IMR-90 (cell line): ENCODE measurements around the gene TAF4. TPM values are rescaled to one million over a fixed set of nuclear protein-coding genes. Genes with fewer than 3 reads are reported as not detected.
A peak's percentile ranks its signal among the peaks of the same experiment; 100 is the strongest.

ENCODE experiments used
- ATAC-seq: fragments of 200-7000 bp; cut with Tn5 transposase; 2 replicates; pipeline ENCODE4 v1.9.1; 2020; ENCODE audit warnings: low read depth, mild to moderate bottlenecking, moderate library complexity
- BruUV-seq: library from RNA; stranded (reverse); fragments of 400-500 nt; replicated peaks from 2 replicates; lab custom pipeline; 2021; lab: Mats Ljungman, UMichigan
- CTCF ChIA-PET: fragments of 300-600 bp; formaldehyde crosslinking; extraction: SDS; loops from one replicate; lab custom pipeline; 2021; ENCODE audit warnings: antibody characterized with exemption; lab: Yijun Ruan, JAX
- POLR2A ChIA-PET: fragments of 300-600 bp; sonication (Branson Sonifier 250); formaldehyde crosslinking; loops from one replicate; lab custom pipeline; 2022; ENCODE audit warnings: antibody characterized with exemption; ENCODE audit not compliant: unreplicated experiment; lab: Charles Lee
- DNase-seq: peaks from one replicate; pipeline ENCODE4 v3.0.0; 2013
- H2AFZ ChIP-seq: replicated peaks from 2 replicates; pipeline ENCODE3; 2013; ENCODE audit warnings: low read length, mild to moderate bottlenecking; ENCODE audit not compliant: poor library complexity
- H2AK5ac ChIP-seq: 2 replicates; pipeline ENCODE4 v1.6.1; 2013; ENCODE audit warnings: low read depth, low read length, inconsistent platforms
- H2AK9ac ChIP-seq: replicated peaks from 2 replicates; pipeline ENCODE3; 2013; ENCODE audit warnings: mild to moderate bottlenecking, low read depth, low read length, moderate library complexity; ENCODE audit not compliant: poor library complexity
- H2BK120ac ChIP-seq: 2 replicates; pipeline ENCODE4 v1.6.1; 2013; ENCODE audit warnings: low read depth, low read length, inconsistent platforms
- H2BK15ac ChIP-seq: 3 replicates; pipeline ENCODE4 v1.6.1; 2013; ENCODE audit warnings: low read depth, low read length, inconsistent platforms
- H2BK20ac ChIP-seq: 2 replicates; pipeline ENCODE4 v1.6.1; 2013; ENCODE audit warnings: low read depth, mild to moderate bottlenecking, inconsistent platforms, low read length, moderate library complexity
- H2BK5ac ChIP-seq: 2 replicates; pipeline ENCODE4 v1.6.1; 2013; ENCODE audit warnings: mild to moderate bottlenecking, low read depth, low read length, inconsistent platforms; ENCODE audit not compliant: poor library complexity, severe bottlenecking
- H3K14ac ChIP-seq: replicated peaks from 2 replicates; pipeline ENCODE4 v1.6.1; 2013; ENCODE audit warnings: low read depth, low read length, inconsistent platforms
- H3K18ac ChIP-seq: 2 replicates; pipeline ENCODE4 v1.6.1; 2013; ENCODE audit warnings: low read depth, low read length, control low read depth
- H3K23ac ChIP-seq: 2 replicates; pipeline ENCODE4 v1.6.1; 2013; ENCODE audit warnings: low read depth, low read length, inconsistent platforms
- H3K27ac ChIP-seq: 2 replicates; pipeline ENCODE4 v1.5.1; 2013; ENCODE audit warnings: mild to moderate bottlenecking, control low read depth, low read length; ENCODE audit not compliant: insufficient read depth
- H3K27me3 ChIP-seq: 2 replicates; pipeline ENCODE4 v1.6.1; 2013; ENCODE audit warnings: low read length; ENCODE audit not compliant: control insufficient read depth, insufficient read depth
- H3K36me3 ChIP-seq: 2 replicates; pipeline ENCODE4 v1.6.1; 2013; ENCODE audit warnings: low read length, mixed read lengths; ENCODE audit not compliant: control insufficient read depth, insufficient read depth
- H3K4ac ChIP-seq: 2 replicates; pipeline ENCODE4 v1.6.1; 2013; ENCODE audit warnings: low read depth, low read length, inconsistent platforms
- H3K4me1 ChIP-seq: 2 replicates; pipeline ENCODE4 v1.6.1; 2013; ENCODE audit warnings: low read length, mixed read lengths; ENCODE audit not compliant: control insufficient read depth, insufficient read depth
- H3K4me2 ChIP-seq: 2 replicates; pipeline ENCODE4 v1.6.1; 2013; ENCODE audit warnings: low read depth, mild to moderate bottlenecking, control low read depth, low read length, moderate library complexity
- H3K4me3 ChIP-seq: 2 replicates; pipeline ENCODE4 v1.5.1; 2013; ENCODE audit warnings: low read depth, mild to moderate bottlenecking, control low read depth, low read length, moderate library complexity; ENCODE audit not compliant: insufficient read depth
- H3K56ac ChIP-seq: 2 replicates; pipeline ENCODE4 v1.6.1; 2013; ENCODE audit warnings: low read length, inconsistent platforms; ENCODE audit not compliant: insufficient read depth; ENCODE audit errors: extremely low read depth
- H3K79me1 ChIP-seq, 2 experiments: 2 replicates each; pipeline ENCODE4 v1.6.1; 2013; ENCODE audit warnings: low read length in 2 of 2, inconsistent platforms in 1 of 2, low read depth in 1 of 2
- H3K9ac ChIP-seq: 2 replicates; pipeline ENCODE4 v1.6.1; 2013; ENCODE audit warnings: low read depth, low read length, control low read depth
- H3K9me1 ChIP-seq: 2 replicates; pipeline ENCODE4 v1.6.1; 2013; ENCODE audit warnings: low read length, inconsistent platforms; ENCODE audit not compliant: insufficient read depth
- H3K9me3 ChIP-seq: 2 replicates; pipeline ENCODE4 v1.6.1; 2013; ENCODE audit warnings: low read length; ENCODE audit not compliant: control insufficient read depth, insufficient read depth
- H4K20me1 ChIP-seq: 2 replicates; pipeline ENCODE4 v1.6.1; 2013; ENCODE audit warnings: low read length, inconsistent platforms; ENCODE audit not compliant: insufficient read depth
- H4K5ac ChIP-seq: 2 replicates; pipeline ENCODE4 v1.6.1; 2013; ENCODE audit warnings: mild to moderate bottlenecking, low read depth, low read length, control low read depth
- H4K8ac ChIP-seq, 2 experiments: 2 replicates each; pipeline ENCODE4 v1.6.1; 2013; ENCODE audit warnings: low read depth in 2 of 2, low read length in 2 of 2, control low read depth in 1 of 2, inconsistent platforms in 1 of 2
- H4K91ac ChIP-seq: 2 replicates; pipeline ENCODE4 v1.6.1; 2013; ENCODE audit warnings: low read depth, low read length, inconsistent platforms; ENCODE audit not compliant: insufficient read depth
- FOS ChIP-seq: fragments of 150-350 bp; IDR thresholded peaks from 2 replicates; pipeline ENCODE4 v1.6.1; 2016; ENCODE audit warnings: low read depth, low read length
- NFE2L2 ChIP-seq: fragments of 150-350 bp; IDR thresholded peaks from 2 replicates; pipeline ENCODE4 v1.6.1; 2016; ENCODE audit warnings: low read depth, mild to moderate bottlenecking, low read length
- RAD21 ChIP-seq: IDR thresholded peaks from 2 replicates; pipeline ENCODE4 v1.6.1; 2012; ENCODE audit warnings: low read length, improper control_type of control experiment
- RFX5 ChIP-seq: IDR thresholded peaks from 2 replicates; pipeline ENCODE4 v1.8.0; 2012; ENCODE audit warnings: low read depth, mild to moderate bottlenecking, low read length, moderate library complexity
- SMC3 ChIP-seq: fragments of 150-350 bp; IDR thresholded peaks from 2 replicates; pipeline ENCODE4 v1.6.1; 2016; ENCODE audit warnings: low read depth, mild to moderate bottlenecking, antibody characterized with exemption, low read length, moderate library complexity
- WGBS, 2 experiments: methylation state at CpG; one replicate each; pipeline versions ENCODE4 v1.1.5 to v1.1.7; 2013; ENCODE audit warnings: missing lambda C conversion rate in 2 of 2; ENCODE audit not compliant: insufficient read length in 1 of 2; ENCODE audit errors: extremely low coverage in 2 of 2; 5-methylcytosine and 5-hydroxymethylcytosine counted together
- dilution Hi-C: fragments of 300-500 bp; cut with HindIII; formaldehyde crosslinking; loops from one replicate; pipeline ENCODE4 v1.14.3; 2018; ENCODE audit warnings: low sequenced_read_pairs; ENCODE audit not compliant: unreplicated experiment
- in situ Hi-C: fragments of 300-500 bp; cut with MboI; formaldehyde crosslinking; loops from 3 replicates; pipeline ENCODE4 v1.14.3; 2019; ENCODE audit warnings: low sequenced_read_pairs, inconsistent platforms, mixed read lengths
- intact Hi-C: fragments of 100-400 bp; cut with micrococcal nuclease; formaldehyde crosslinking; loops from 2 replicates; pipeline ENCODE4 v1.10.0; 2022
- polyA plus RNA-seq, 3 experiments: library from polyadenylated mRNA; depleted of rRNA; stranded (reverse); fragments of >200 nt; gene quantifications; 2 replicates each; pipeline ENCODE4 v1.2.3, GENCODE V29; 2012; ENCODE audit warnings: low replicate concordance in 1 of 3
- total RNA-seq: library from RNA; depleted of rRNA; stranded (reverse); fragments of >200 nt; gene quantifications from 2 replicates; pipeline ENCODE4 v1.2.3, GENCODE V29; 2012

TAF4 gene
- total and polyA plus RNA-seq, 2 of the 4 experiments (the other 2 are of a cell fraction), result 1.4 to 5.1 TPM

DNA sequence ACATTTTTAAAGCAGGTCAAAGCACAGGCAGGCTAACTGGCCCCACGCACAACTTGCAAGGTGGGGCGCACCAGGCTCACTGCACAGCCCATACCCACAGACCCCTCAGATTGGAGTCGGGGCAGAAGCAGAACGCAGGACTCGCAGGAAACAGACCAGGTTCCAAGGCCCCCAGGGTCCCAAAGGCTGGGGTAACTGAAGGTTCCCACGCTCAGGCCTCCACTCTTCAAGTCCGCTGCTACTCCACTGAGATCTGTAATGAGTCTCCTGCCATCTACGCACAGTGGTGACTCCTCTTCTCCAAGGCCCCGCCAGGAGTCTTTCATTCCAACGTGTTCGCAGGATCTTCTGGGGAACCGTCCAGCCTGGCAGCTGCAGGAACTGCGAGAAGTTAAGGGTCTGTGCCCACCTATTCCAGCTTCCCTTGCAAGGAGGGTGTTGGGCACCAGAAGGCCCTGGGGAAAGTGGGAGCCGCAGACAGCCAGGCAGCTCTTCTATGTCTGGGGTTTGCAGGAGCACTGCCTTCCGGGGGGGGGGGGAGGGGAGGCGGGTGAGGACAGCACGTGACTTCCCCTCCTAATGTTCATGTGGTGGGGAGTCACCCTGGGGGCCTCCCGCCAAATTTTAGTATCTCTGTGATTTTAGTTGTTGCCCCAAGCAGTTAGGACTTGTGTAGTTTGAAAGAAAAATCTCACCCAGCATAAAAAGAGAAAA, 2.0 kb upstream of the TAF4 start:
- dilution Hi-C loops (no loop called here), in situ Hi-C loops (no loop called here), intact Hi-C loops (no loop called here)
- H3K9me1 ChIP-seq, result no peaks in the 10 kb centered on the region; the same call in none of the 2 replicates
- no peak overlapping the region for H4K91ac ChIP-seq
- H3K27me3 ChIP-seq, result no peaks in the 10 kb centered on the region
- H3K56ac ChIP-seq, result no peak overlapping the region
- no peak overlapping the region for H2BK20ac ChIP-seq
- H3K4me3 ChIP-seq, result no peak overlapping the region
- WGBS, 2 experiments, result 100% methylated on average over 3 of the region's 18 CpGs; no CpG with 5 or more reads in 1 of the 2 experiments
- H4K5ac ChIP-seq, result no peak overlapping the region
- peak overlapping the region; percentile 57 for H2AK5ac ChIP-seq
- BruUV-seq, result no TSS peak
- CTCF ChIA-PET, result no interaction called here
- H2BK15ac ChIP-seq, result no peak overlapping the region
- DNase-seq (no peak), ATAC-seq (no peak)
- H3K9ac ChIP-seq, result no peak overlapping the region
- H4K8ac ChIP-seq, result no peak overlapping the region
- H2AK9ac ChIP-seq, result peak overlapping the region; percentile 2
- TF ChIP-seq NFE2L2, result no peak
- no peak for TF ChIP-seq RFX5
- TF ChIP-seq RAD21, result no peak
- TF ChIP-seq FOS, result no peak
- TF ChIP-seq SMC3, result no peak
- no peak overlapping the region for H3K18ac ChIP-seq
- no peak overlapping the region for H3K4ac ChIP-seq
- H3K36me3 ChIP-seq, result no peaks in the 10 kb centered on the region
- peak overlapping the region; percentile 51 for H2AFZ ChIP-seq
- H3K4me2 ChIP-seq, result no peak overlapping the region
- POLR2A ChIA-PET, result no interaction called here
- H3K9me3 ChIP-seq, result 0 out of 2 replicates have a peak, but pooled peaks cover 1% of the 10 kb centered on the region
- H3K79me1 ChIP-seq, result peaks cover 8 to 28% of the 10 kb centered on the region in 2 experiments; a peak in 3 of 4 replicates
- H2BK5ac ChIP-seq, result no peak overlapping the region
- no peak overlapping the region for H3K14ac ChIP-seq
- no peak overlapping the region for H2BK120ac ChIP-seq
- H3K4me1 ChIP-seq, result peaks cover 16% of the 10 kb centered on the region
- H3K27ac ChIP-seq, result no peak overlapping the region
- peaks cover 14% of the 10 kb centered on the region for H4K20me1 ChIP-seq
- no peak overlapping the region for H3K23ac ChIP-seq
